ENCODE measurements around the gene SDF4.

The SDF4 gene

GRCh38 chr1:1232796-1233566 lies 1.2 kb upstream of the SDF4 start:
- peak overlapping the region; percentile 1 for H3K4me3 ChIP-seq (ENCODE audit: low read depth, low read length)

DNA sequence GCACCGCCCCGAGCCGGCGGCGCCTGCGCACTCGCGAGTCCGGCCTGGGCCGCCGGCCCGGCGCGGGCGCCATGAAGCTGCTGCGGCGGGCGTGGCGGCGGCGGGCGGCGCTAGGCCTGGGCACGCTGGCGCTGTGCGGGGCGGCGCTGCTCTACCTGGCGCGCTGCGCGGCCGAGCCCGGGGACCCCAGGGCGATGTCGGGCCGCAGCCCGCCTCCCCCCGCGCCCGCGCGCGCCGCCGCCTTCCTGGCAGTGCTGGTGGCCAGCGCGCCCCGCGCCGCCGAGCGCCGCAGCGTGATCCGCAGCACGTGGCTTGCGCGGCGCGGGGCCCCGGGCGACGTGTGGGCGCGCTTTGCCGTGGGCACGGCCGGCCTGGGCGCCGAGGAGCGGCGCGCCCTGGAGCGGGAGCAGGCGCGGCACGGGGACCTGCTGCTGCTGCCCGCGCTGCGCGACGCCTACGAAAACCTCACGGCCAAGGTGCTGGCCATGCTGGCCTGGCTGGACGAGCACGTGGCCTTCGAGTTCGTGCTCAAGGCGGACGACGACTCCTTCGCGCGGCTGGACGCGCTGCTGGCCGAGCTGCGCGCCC lies 501 bp upstream of the SDF4 start, which contains the start of gene B3GALT6:
Gene B3GALT6 (plus strand): TSS at position 30 of the 588 bp plus-strand sequence. CDS start 42 bp downstream, at position 72.
- no peak for DNase-seq (ENCODE audit: low read depth)
- H3K4me3 ChIP-seq (ENCODE audit: low read depth, low read length), result peak within 1 kb of the TSS; percentile 86

More at GRCh38 chr1:1232796-1233566, 1.2 kb upstream of the SDF4 start:
- DNase-seq (ENCODE audit: low read depth), result no peak

GRCh38 chr1:1230656-1231399 lies 973 bp downstream of the SDF4 start:
- H3K4me3 ChIP-seq (ENCODE audit: low read depth, low read length), result peak overlapping the region; percentile 86
- DNase-seq (ENCODE audit: low read depth), result peak; percentile 32

GRCh38 chr1:1229770-1230169 lies 2.0 kb downstream of the SDF4 start:
- no peak for DNase-seq (ENCODE audit: low read depth)
- no peak overlapping the region for H3K4me3 ChIP-seq (ENCODE audit: low read depth, low read length)

DNA sequence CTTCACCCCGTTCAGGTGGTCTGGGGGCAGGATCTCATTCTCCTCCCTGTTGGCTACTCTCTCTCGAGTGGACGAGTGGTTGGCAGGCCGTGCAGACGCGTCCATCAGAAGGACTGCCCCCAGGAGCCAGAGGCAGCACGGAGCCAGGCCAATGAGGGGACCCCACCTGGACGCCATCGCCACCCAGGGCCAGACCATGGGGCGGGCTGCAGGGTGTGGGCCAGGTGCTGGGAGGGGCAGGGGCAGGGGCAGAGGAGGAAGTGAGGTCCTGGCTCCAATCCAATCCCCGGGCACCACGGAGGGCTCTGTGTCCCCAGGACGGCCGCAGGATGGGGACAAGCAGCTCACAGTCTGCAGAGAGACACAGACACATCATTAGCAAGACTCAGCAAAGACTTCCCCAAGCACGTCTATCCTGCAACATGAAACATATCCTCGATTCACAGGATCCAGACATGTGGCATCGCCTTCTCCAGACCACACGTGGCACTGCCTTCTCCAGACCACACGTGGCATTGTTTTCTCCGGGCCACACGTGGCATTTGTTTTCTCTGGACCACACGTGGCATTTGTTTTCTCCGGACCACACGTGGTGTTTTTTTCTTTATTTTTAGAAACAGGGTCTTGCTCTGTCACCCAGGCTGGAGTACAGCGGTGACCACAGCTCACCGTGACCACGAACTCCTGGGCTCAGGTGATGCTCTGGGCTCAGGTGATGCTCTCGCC lies 3.0 kb downstream of the SDF4 start:
- no peak for DNase-seq (ENCODE audit: low read depth)
- H3K4me3 ChIP-seq (ENCODE audit: low read depth, low read length), result no peak overlapping the region

GRCh38 chr1:1228187-1228586 lies 3.6 kb downstream of the SDF4 start:
- no peak overlapping the region for H3K4me3 ChIP-seq (ENCODE audit: low read depth, low read length)
- no peak for DNase-seq (ENCODE audit: low read depth)

- DNase-seq (ENCODE audit: low read depth), result no peak
- H3K4me3 ChIP-seq (ENCODE audit: low read depth, low read length), result no peak overlapping the region
These were observed 4.4 kb downstream of the SDF4 start for GRCh38 chr1:1227386-1227785.

DNA sequence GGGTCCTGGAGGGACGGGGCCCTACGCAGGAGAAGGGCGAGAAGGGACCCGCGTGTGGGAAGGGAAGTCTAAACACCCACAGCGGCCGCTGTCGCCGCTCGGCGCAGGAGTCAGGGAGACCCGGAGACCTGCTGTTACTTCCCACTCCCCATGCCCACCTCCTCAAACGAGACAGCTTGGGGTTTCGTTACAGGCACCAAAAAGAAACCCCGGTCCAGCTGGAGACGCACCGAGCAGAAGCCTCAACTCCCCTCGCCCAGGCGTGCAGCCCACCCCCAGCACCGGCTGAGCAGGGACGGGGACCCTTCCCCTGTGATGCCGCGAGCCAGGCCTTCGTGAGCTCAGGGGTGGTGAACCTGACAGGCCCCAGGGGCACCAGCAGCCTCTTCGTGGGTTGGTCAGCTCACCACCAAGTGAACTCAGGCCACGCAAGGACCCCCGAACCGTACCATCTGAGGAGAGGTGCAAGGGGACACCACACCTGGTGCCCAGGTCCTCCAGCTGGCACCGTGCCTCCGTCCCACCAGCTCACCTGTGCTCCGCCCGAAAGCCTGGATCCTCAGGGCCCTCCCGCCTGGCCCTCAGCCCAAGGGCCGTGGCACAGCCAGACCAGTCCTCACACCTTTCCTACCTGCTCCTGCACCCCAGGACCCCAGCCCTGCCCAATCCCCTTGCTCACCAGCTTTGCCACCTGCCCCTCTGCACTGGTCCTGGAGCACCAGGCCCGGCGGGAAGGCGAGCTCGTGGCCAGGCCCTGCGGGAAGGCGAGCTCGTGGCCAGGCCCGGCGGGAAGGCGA lies 5.0 kb downstream of the SDF4 start:
- H3K4me3 ChIP-seq (ENCODE audit: low read depth, low read length), result no peak overlapping the region
- no peak for DNase-seq (ENCODE audit: low read depth)

DNA sequence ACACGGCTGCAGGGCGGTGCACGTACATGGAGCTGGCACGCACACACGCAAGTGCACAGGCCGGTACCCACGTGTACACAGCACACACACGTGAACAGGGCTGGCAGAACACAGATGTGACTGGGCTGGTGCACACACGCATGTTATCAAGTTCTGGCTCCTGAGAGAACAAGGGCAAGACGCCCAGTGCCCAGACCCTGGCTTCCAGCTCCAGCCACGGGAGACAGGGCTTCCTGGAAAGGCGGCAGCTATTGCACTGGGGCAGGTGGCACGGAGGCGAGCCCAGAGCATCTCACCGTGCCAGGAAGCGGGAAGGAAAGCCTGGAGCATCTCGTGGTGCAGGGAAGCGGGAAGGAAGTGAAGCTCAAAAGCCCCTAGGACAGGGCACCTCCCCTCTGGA lies 5.9 kb downstream of the SDF4 start:
- H3K4me3 ChIP-seq (ENCODE audit: low read depth, low read length), result no peak overlapping the region
- no peak for DNase-seq (ENCODE audit: low read depth)

GRCh38 chr1:1225238-1225845 lies 6.5 kb downstream of the SDF4 start:
- DNase-seq (ENCODE audit: low read depth), result no peak

GRCh38 chr1:1223891-1224290 lies 7.9 kb downstream of the SDF4 start:
- DNase-seq (ENCODE audit: low read depth), result no peak
- H3K4me3 ChIP-seq (ENCODE audit: low read depth, low read length), result no peak overlapping the region

More at GRCh38 chr1:1225238-1225845, 6.5 kb downstream of the SDF4 start:
- H3K4me3 ChIP-seq (ENCODE audit: low read depth, low read length), result no peak overlapping the region

- DNase-seq (ENCODE audit: low read depth), result no peak
- no peak overlapping the region for H3K4me3 ChIP-seq (ENCODE audit: low read depth, low read length)
These were observed 8.5 kb downstream of the SDF4 start for GRCh38 chr1:1223321-1223720.

DNA sequence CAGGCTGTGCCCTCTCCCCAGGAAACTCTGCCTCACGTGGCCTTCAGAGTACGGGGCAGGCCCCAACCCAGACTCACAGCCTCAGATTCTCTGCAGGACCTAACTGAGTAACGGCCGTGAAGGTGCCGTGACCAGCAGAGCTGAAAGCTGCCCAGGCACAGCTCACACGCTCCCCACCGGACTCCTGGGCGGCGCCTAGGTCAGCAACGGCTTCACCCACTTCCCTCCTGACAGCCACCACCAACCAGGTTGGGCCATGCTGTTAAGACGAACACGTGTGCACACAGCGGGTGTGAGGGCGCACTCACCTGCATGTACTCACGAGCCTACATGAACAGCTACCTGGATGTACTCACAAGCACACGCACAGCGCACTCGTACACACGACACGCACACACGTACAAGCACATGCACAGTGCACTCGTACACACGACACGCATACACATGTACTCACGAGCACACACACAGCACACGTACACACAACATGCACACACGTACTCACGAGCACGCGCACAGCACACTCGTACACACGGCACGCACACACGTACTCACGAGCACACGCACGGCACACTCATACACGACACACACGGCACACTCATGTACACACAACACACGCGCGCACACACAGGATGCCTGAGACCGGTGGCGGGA lies 9.1 kb downstream of the SDF4 start:
- DNase-seq (ENCODE audit: low read depth), result no peak
- H3K4me3 ChIP-seq (ENCODE audit: low read depth, low read length), result no peak overlapping the region

DNA sequence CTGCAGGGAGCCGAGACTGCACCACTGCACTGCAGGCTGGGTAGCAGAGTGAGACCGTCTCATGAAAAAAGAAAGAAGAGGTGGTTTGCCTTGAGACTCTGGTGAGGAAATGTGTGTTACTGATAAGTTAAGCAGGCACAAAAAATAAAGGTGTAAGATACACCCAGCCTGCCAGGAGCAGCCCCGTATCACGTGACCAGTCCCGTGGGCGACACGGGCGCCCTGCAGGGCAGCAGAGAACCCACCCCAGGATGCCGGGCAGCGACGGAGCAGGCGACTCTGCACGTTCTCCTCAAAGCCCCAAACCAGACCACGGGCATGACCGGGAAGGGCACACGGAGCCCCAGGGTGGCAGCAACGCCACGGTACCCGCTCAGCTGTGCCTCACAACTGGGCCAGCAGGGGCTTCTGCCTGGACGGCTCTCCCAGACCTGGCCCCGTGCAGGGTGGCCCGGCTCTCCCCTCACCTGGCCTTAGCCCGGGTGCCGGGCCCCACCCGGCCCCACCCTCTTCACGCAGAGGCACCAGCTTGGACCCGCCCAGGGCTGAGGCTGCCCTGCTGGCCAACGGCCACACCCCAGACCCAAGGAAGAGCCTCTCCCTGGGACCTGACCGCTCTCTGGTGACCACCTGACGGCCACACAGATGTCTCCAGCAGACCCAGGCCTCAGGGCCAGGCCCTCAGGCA lies 9.8 kb downstream of the SDF4 start:
- H3K4me3 ChIP-seq (ENCODE audit: low read depth, low read length), result no peak overlapping the region
- no peak for DNase-seq (ENCODE audit: low read depth)

GRCh38 chr1:1220197-1220596 lies 11.6 kb downstream of the SDF4 start:
- DNase-seq (ENCODE audit: low read depth), result no peak
- no peak overlapping the region for H3K4me3 ChIP-seq (ENCODE audit: low read depth, low read length)

DNA sequence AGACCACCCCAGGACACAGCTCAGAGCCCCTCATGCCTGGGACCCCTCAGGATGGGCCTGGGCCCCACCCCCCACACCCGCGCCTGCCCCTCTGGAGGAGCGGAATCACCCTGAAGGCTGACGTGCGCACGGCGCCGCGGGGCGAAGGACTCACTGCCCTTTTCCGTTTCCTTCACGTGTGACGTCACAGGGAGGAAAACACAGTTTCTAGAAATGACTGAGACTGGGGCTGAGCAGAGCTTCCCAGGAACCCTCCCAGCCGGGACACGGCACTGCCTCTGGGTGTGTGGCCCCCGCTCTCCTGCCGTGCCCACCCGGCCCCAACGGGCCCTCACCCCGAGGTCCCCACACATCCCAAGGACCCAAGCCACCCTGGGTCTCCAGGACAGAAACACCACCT lies 12.5 kb downstream of the SDF4 start:
- no peak overlapping the region for H3K4me3 ChIP-seq (ENCODE audit: low read depth, low read length)
- no peak for DNase-seq (ENCODE audit: low read depth)

DNA sequence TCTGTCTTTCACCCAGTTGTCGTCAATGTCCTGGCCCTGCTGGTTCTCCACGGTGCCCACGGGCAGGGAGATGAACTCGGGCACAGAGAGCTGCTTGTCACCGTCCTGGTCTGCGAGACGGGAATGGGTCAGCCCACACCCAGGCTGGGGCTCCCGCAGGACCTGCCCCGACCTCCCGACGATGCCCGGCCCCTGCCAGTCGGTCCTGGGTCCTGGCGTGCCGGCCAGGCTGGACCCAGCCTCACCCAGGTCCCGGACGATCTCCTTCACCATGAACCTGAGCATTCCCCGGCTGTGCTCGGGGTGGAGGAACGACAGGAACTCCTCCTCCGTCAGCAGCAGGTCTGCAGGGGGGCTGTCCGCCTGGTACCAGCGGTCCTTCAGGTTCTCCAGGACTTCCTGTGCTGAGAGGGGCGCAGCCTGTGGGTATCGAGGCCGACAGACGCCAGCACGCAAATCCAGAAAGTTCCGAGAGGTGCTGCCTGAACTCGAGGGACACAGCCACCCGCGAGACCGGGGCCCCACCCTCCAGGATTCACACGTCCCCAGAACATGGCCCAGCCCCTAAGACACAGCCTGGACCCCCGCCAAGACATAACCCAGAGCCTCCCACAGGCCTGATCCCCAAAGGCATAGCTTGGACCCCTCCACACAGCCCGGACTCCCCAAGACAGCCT lies 13.1 kb downstream of the SDF4 start:
- no peak for DNase-seq (ENCODE audit: low read depth)
- H3K4me3 ChIP-seq (ENCODE audit: low read depth, low read length), result no peak overlapping the region
